GM23248 (cell line): Measurements from ENCODE around the gene GOLGA3.

Experiments
- EZH2 ChIP-seq: fragments of 200-600 bp; sonication (generic); IDR thresholded peaks from 2 replicates; pipeline ENCODE4 v1.6.1; 2018; ENCODE audit warnings: antibody characterized with exemption, mild to moderate bottlenecking; ENCODE audit not compliant: insufficient read depth, poor library complexity, severe bottlenecking
- EZH2phosphoT487 ChIP-seq: fragments of 200-600 bp; sonication (generic); IDR thresholded peaks from 2 replicates; pipeline ENCODE4 v1.6.1; 2018; ENCODE audit warnings: antibody characterized with exemption, moderate library complexity, mild to moderate bottlenecking, low read depth; ENCODE audit not compliant: insufficient read depth

- TF ChIP-seq EZH2phosphoT487: no peak
- TF ChIP-seq EZH2: no peak
Measured at GRCh38 chr12:132727091-132727794, 101.4 kb downstream of the GOLGA3 start.
